HepG2 (cell line): ENCODE data around the gene GRB2. TPM values are rescaled to one million over a fixed set of nuclear protein-coding genes. Genes with fewer than 3 reads are reported as not detected.

Experiments
- AHDC1 ChIP-seq: sonication (generic); formaldehyde crosslinking; IDR thresholded peaks from 2 replicates; pipeline ENCODE4 v1.5.1; 2020; ENCODE audit warnings: mild to moderate bottlenecking, missing genetic modification reagents, borderline replicate concordance
- AHR ChIP-seq: IDR thresholded peaks from 2 replicates; pipeline ENCODE4 v1.6.1; 2018; ENCODE audit warnings: missing genetic modification reagents, missing compliant biosample characterization
- ATF4 ChIP-seq, 2 experiments: fragments of 450-650 bp in 1 of 2; sonication (generic) in 1 of 2; formaldehyde crosslinking; IDR thresholded peaks; 2 replicates each; pipeline versions ENCODE4 v1.5.0 to v1.8.0; 2020 to 2022; ENCODE audit warnings: mild to moderate bottlenecking in 1 of 2, missing genetic modification reagents in 1 of 2
- CC2D1A ChIP-seq: sonication (generic); formaldehyde crosslinking; IDR thresholded peaks from 2 replicates; pipeline ENCODE4 v1.8.1; 2023; ENCODE audit warnings: mild to moderate bottlenecking, missing genetic modification reagents
- GABPB1 ChIP-seq: IDR thresholded peaks from 2 replicates; pipeline ENCODE4 v1.6.1; 2016; ENCODE audit warnings: mild to moderate bottlenecking, missing genetic modification reagents, moderate library complexity, missing compliant biosample characterization
- NCOR1 ChIP-seq: fragments of 200-600 bp; sonication (generic); IDR thresholded peaks from 2 replicates; pipeline ENCODE4 v1.7.0; 2017; ENCODE audit warnings: antibody characterized with exemption, low read length, borderline replicate concordance
- PITX1 ChIP-seq: sonication (generic); formaldehyde crosslinking; IDR thresholded peaks from 2 replicates; pipeline ENCODE4 v1.5.1; 2020; ENCODE audit warnings: mild to moderate bottlenecking, missing genetic modification reagents
- SMAD1 ChIP-seq: sonication (generic); formaldehyde crosslinking; IDR thresholded peaks from 2 replicates; pipeline ENCODE4 v1.4.0; 2020; ENCODE audit warnings: missing genetic modification reagents, low read depth, mild to moderate bottlenecking, borderline replicate concordance
- ZNF362 ChIP-seq: sonication (generic); formaldehyde crosslinking; IDR thresholded peaks from 2 replicates; pipeline ENCODE4 v1.4.0; 2020; ENCODE audit warnings: missing genetic modification reagents, mild to moderate bottlenecking, borderline replicate concordance
- ZNF609 ChIP-seq: sonication (generic); formaldehyde crosslinking; IDR thresholded peaks from 2 replicates; pipeline ENCODE4 v1.4.0; 2020; ENCODE audit warnings: mild to moderate bottlenecking, missing genetic modification reagents, borderline replicate concordance
- ZNF660 ChIP-seq: sonication (generic); formaldehyde crosslinking; IDR thresholded peaks from 2 replicates; pipeline ENCODE4 v1.5.1; 2020; ENCODE audit warnings: mild to moderate bottlenecking, low read depth, missing genetic modification reagents, borderline replicate concordance
- polyA plus RNA-seq, 8 experiments: library from polyadenylated mRNA; depleted of rRNA in 3 of 8; stranded (reverse) in 7 of 8; unstranded in 1 of 8; fragments of >200 nt; fragmentation: Illumina TruSeq in 4 of 8; extraction: Trizol in 4 of 8; gene quantifications; 2 replicates each; pipeline versions ENCODE4 v1.2.1 to v1.2.3, GENCODE V29; 2011 to 2016; ENCODE audit warnings: low read depth in 4 of 8, missing spikeins in 1 of 8, mixed read lengths in 1 of 8; ENCODE audit not compliant: insufficient read depth in 1 of 8
- total RNA-seq, 5 experiments: library from RNA; depleted of rRNA; stranded (reverse); fragments of >200 nt; fragmentation: Illumina TruSeq; extraction: Trizol; gene quantifications; 2 replicates each; pipeline ENCODE4 v1.2.3, GENCODE V29; 2016; ENCODE audit warnings: low read depth in 1 of 5
- TF ChIP-seq, protein P1 (sequence below): IDR thresholded peaks from 2 replicates; pipeline ENCODE4 v1.6.1; 2012; ENCODE audit warnings: low read length, improper control_type of control experiment

Gene GRB2
- total and polyA plus RNA-seq, 2 of the 13 experiments (the other 11 are each of a cell fraction or from before 2014, with no cell fraction given): 84.6 to 92.3 TPM

GRCh38 chr17:75288770-75289114 is 116.7 kb downstream of the GRB2 start (continued):
- 0 out of 2 replicates have a peak, but pooled peaks have one; percentile 12 for TF ChIP-seq AHDC1 (CRISPR knock-in tag)
- TF ChIP-seq ZNF660 (CRISPR knock-in tag): peak; percentile 67; the same call in 1 of the 2 replicates
- TF ChIP-seq PITX1 (CRISPR knock-in tag): peak; percentile 32; the same call in 1 of the 2 replicates
- TF ChIP-seq ZNF609 (CRISPR knock-in tag): peak; percentile 49; the same call in 1 of the 2 replicates
- no peak for TF ChIP-seq SMAD1 (CRISPR knock-in tag)
- no peak for TF ChIP-seq AHR (CRISPR knock-in tag)
- TF ChIP-seq ATF4 (CRISPR knock-in tag; IDR thresholded peaks at IDR 0.05): peak in 1 of 2 experiments; percentile 26; a peak in 1 of 4 replicates
- peak; percentile 48; the same call in 1 of the 2 replicates for TF ChIP-seq ZNF362 (CRISPR knock-in tag)
- 0 out of 2 replicates have a peak, but pooled peaks have one; percentile 52 for TF ChIP-seq CC2D1A (CRISPR knock-in tag)
- TF ChIP-seq, protein P1, sequence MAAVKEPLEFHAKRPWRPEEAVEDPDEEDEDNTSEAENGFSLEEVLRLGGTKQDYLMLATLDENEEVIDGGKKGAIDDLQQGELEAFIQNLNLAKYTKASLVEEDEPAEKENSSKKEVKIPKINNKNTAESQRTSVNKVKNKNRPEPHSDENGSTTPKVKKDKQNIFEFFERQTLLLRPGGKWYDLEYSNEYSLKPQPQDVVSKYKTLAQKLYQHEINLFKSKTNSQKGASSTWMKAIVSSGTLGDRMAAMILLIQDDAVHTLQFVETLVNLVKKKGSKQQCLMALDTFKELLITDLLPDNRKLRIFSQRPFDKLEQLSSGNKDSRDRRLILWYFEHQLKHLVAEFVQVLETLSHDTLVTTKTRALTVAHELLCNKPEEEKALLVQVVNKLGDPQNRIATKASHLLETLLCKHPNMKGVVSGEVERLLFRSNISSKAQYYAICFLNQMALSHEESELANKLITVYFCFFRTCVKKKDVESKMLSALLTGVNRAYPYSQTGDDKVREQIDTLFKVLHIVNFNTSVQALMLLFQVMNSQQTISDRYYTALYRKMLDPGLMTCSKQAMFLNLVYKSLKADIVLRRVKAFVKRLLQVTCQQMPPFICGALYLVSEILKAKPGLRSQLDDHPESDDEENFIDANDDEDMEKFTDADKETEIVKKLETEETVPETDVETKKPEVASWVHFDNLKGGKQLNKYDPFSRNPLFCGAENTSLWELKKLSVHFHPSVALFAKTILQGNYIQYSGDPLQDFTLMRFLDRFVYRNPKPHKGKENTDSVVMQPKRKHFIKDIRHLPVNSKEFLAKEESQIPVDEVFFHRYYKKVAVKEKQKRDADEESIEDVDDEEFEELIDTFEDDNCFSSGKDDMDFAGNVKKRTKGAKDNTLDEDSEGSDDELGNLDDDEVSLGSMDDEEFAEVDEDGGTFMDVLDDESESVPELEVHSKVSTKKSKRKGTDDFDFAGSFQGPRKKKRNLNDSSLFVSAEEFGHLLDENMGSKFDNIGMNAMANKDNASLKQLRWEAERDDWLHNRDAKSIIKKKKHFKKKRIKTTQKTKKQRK: no peak
- no peak for TF ChIP-seq NCOR1
- TF ChIP-seq GABPB1 (CRISPR knock-in tag): no peak
